GM10266 (cell line): Measurements from ENCODE around the gene FKBP9.
"Not testable (repeated sequence)": the region's sequence is repeated elsewhere in the genome, so short reads cannot be mapped to it uniquely, and the experiment has no call there.

ENCODE experiments used
- DNase-seq: peaks from one replicate; pipeline ENCODE4 v3.0.0; 2012; ENCODE audit errors: extremely low spot score
- CTCF ChIP-seq: IDR thresholded peaks from 2 replicates; pipeline ENCODE4 v1.5.1; 2012; ENCODE audit warnings: mild to moderate bottlenecking, low read depth; ENCODE audit not compliant: control insufficient read depth, insufficient read depth; ENCODE audit errors: missing control alignments

The FKBP9 gene

GRCh38 chr7:33005193-33005592, 48.0 kb downstream of the FKBP9 start:
- DNase-seq = not testable (repeated sequence)

GRCh38 chr7:33005690-33006089, 48.5 kb downstream of the FKBP9 start:
- DNase-seq = not testable (repeated sequence)

GRCh38 chr7:33009734-33010133, 52.5 kb downstream of the FKBP9 start:
- TF ChIP-seq CTCF = no peak
- no peak for DNase-seq

- no peak for DNase-seq
- no peak for TF ChIP-seq CTCF
These were observed 55.1 kb downstream of the FKBP9 start for GRCh38 chr7:33012364-33012763.

GRCh38 chr7:33024189-33024757, 67.0 kb downstream of the FKBP9 start:
- TF ChIP-seq CTCF = no peak
- no peak for DNase-seq

- TF ChIP-seq CTCF = no peak
- DNase-seq = no peak
These were observed 78.5 kb downstream of the FKBP9 start for GRCh38 chr7:33035776-33036175.

GRCh38 chr7:33038639-33039038, 81.4 kb downstream of the FKBP9 start:
- no peak for DNase-seq
- TF ChIP-seq CTCF = no peak

GRCh38 chr7:33039257-33039902, 82.1 kb downstream of the FKBP9 start:
- no peak for TF ChIP-seq CTCF
- DNase-seq = no peak

GRCh38 chr7:33039903-33040292, 82.7 kb downstream of the FKBP9 start:
- no peak for TF ChIP-seq CTCF

More at GRCh38 chr7:33039903-33040292, 82.7 kb downstream of the FKBP9 start:
- DNase-seq = no peak
